ENCODE results near the gene CDK14. TPM values are rescaled to one million over a fixed set of nuclear protein-coding genes. Genes with fewer than 3 reads are reported as not detected.
"Not testable (repeated sequence)": the region's sequence is repeated elsewhere in the genome, so short reads cannot be mapped to it uniquely, and the experiment has no call there.

CDK14 gene
- total RNA-seq, 4 donors from 2014 or later: 3.3 to 61.6 (median 38.7) TPM

GRCh38 chr7:90726120-90726519 is 130.0 kb downstream of the CDK14 start:
- no peak for TF ChIP-seq POLR2A (IDR thresholded peaks at IDR 0.05)
- no peak for TF ChIP-seq CTCF (IDR thresholded peaks at IDR 0.05)
- Histone ChIP-seq H3K36me3 (no peaks in the 10 kb centered on the region), H3K27me3 (no peaks in the 10 kb centered on the region), H3K27ac (no peak overlapping the region), H3K9me3 (no peaks in the 10 kb centered on the region), H3K4me3 (no peak overlapping the region), H3K4me1 (no peaks in the 10 kb centered on the region)
- intact Hi-C loops (cut with DNase I; ENCODE audit: low total_unique reads): no loop called here
- DNase-seq: no peak

GRCh38 chr7:90726623-90727022 is 130.5 kb downstream of the CDK14 start:
- Histone ChIP-seq H3K36me3 (no peaks in the 10 kb centered on the region), H3K27ac (no peak overlapping the region), H3K4me3 (no peak overlapping the region), H3K27me3 (no peaks in the 10 kb centered on the region), H3K4me1 (no peaks in the 10 kb centered on the region), H3K9me3 (no peaks in the 10 kb centered on the region)
- TF ChIP-seq POLR2A (IDR thresholded peaks at IDR 0.05) (no peak), CTCF (IDR thresholded peaks at IDR 0.05) (no peak)
- intact Hi-C loops (cut with DNase I; ENCODE audit: low total_unique reads): no loop called here
- DNase-seq: no peak

GRCh38 chr7:90727412-90727811 is 131.3 kb downstream of the CDK14 start:
- TF ChIP-seq CTCF (IDR thresholded peaks at IDR 0.05) (no peak), POLR2A (IDR thresholded peaks at IDR 0.05) (no peak)
- intact Hi-C loops (cut with DNase I; ENCODE audit: low total_unique reads): no loop called here
- no peak overlapping the region for H3K27ac ChIP-seq

GRCh38 chr7:90728568-90728967 is 132.4 kb downstream of the CDK14 start:
- intact Hi-C loops (cut with DNase I; ENCODE audit: low total_unique reads): no loop called here
- H3K4me1 ChIP-seq: no peaks in the 10 kb centered on the region
- H3K9me3 ChIP-seq: no peaks in the 10 kb centered on the region
- no peak overlapping the region for H3K4me3 ChIP-seq
- DNase-seq: no peak
- no peaks in the 10 kb centered on the region for H3K36me3 ChIP-seq
- H3K27ac ChIP-seq: no peak overlapping the region
- TF ChIP-seq CTCF (IDR thresholded peaks at IDR 0.05) (no peak), POLR2A (IDR thresholded peaks at IDR 0.05) (no peak)
- H3K27me3 ChIP-seq: no peaks in the 10 kb centered on the region

More at GRCh38 chr7:90727412-90727811, 131.3 kb downstream of the CDK14 start:
- Histone ChIP-seq H3K4me1 (no peaks in the 10 kb centered on the region), H3K4me3 (no peak overlapping the region), H3K9me3 (no peaks in the 10 kb centered on the region), H3K27me3 (no peaks in the 10 kb centered on the region), H3K36me3 (no peaks in the 10 kb centered on the region)
- no peak for DNase-seq

- H3K9me3 ChIP-seq; H3K36me3 ChIP-seq; H3K4me3 ChIP-seq; H3K27ac ChIP-seq; DNase-seq; H3K27me3 ChIP-seq; H3K4me1 ChIP-seq; intact Hi-C loops (cut with DNase I; ENCODE audit: low total_unique reads): not testable (repeated sequence)
These were observed 139.6 kb downstream of the CDK14 start for GRCh38 chr7:90735611-90736280.

DNA sequence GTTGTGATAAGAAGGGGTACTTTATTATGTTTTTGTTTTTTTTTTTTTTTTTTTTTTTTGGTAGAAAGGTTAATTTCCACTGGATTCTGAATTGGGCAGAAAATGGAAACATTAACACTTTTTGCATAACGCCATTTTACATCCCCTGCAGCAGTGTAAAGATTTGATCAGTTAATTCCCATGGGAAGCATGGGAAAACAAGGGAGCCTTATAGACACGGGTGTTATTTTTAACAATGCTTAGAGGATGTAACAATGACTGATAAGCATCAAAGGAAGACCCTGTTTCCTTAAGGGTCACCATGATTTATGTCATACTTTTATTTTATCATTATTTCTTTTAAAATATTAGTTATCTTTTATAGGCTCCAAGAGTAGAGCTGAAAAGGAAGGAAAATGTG is 140.2 kb downstream of the CDK14 start:
- intact Hi-C loops (cut with DNase I; ENCODE audit: low total_unique reads): no loop called here
- no peak for DNase-seq
- no peak overlapping the region for H3K4me3 ChIP-seq

More for the DNA sequence above, 140.2 kb downstream of the CDK14 start:
- Histone ChIP-seq H3K27me3 (no peaks in the 10 kb centered on the region), H3K27ac (no peak overlapping the region), H3K9me3 (no peaks in the 10 kb centered on the region), H3K36me3 (no peaks in the 10 kb centered on the region), H3K4me1 (no peaks in the 10 kb centered on the region)
- TF ChIP-seq CTCF (IDR thresholded peaks at IDR 0.05): no peak
- TF ChIP-seq POLR2A (IDR thresholded peaks at IDR 0.05): no peak
